ENCODE results near the gene RNF123.

- TF ChIP-seq CTCF (IDR thresholded peaks at IDR 0.05), result no peak
- no peak for TF ChIP-seq POLR2A (IDR thresholded peaks at IDR 0.05)
Observed at GRCh38 chr3:49667701-49668413, 21.5 kb upstream of the RNF123 start.
